Effector memory CD8-positive, alpha-beta T cell (primary cell): ENCODE measurements around the gene CREB5.

Experiments
- ATAC-seq: fragments of 150-1000 bp; cut with Tn5 transposase; replicated peaks from 2 replicates; pipeline ENCODE4 v1.10.0; 2021; ENCODE audit warnings: mild to moderate bottlenecking, moderate library complexity
- DNase-seq, 3 experiments: peaks; one replicate each; pipeline ENCODE4 v3.0.0; 2021
- H3K27ac Mint-ChIP-seq, 2 donors: one replicate each; pipeline ENCODE4 v1.8.0; 2022; ENCODE audit warnings: mild to moderate bottlenecking in 2 of 2, mixed read lengths in 2 of 2, moderate library complexity in 2 of 2
- H3K27me3 Mint-ChIP-seq, 2 donors: one replicate each; pipeline ENCODE4 v1.8.0; 2022; ENCODE audit warnings: mixed read lengths in 2 of 2
- H3K36me3 Mint-ChIP-seq: one replicate; pipeline ENCODE4 v1.8.0; 2022; ENCODE audit warnings: mild to moderate bottlenecking, moderate library complexity, mixed read lengths; ENCODE audit not compliant: insufficient read depth
- H3K4me1 Mint-ChIP-seq, 2 donors: one replicate each; pipeline ENCODE4 v1.8.0; 2022; ENCODE audit warnings: low read depth in 2 of 2, mixed read lengths in 2 of 2
- H3K4me3 Mint-ChIP-seq, 2 donors: one replicate each; pipeline ENCODE4 v1.8.0; 2022; ENCODE audit warnings: mild to moderate bottlenecking in 2 of 2, mixed read lengths in 2 of 2, moderate library complexity in 2 of 2
- H3K9me3 Mint-ChIP-seq, 2 donors: one replicate each; pipeline ENCODE4 v1.8.0; 2022; ENCODE audit warnings: mixed read lengths in 2 of 2

CREB5 gene

GRCh38 chr7:28705350-28705749 lies 293.0 kb downstream of the CREB5 start:
- Mint-ChIP-seq H3K27ac (no peak overlapping the region), H3K4me1 (no peaks in the 10 kb centered on the region), H3K27me3 (peaks cover 0 to 9% of the 10 kb centered on the region in 2 donors), H3K36me3 (no peaks in the 10 kb centered on the region), H3K9me3 (no peaks in the 10 kb centered on the region), H3K4me3 (no peak overlapping the region)
- DNase-seq = no peak
- ATAC-seq = no peak

DNA sequence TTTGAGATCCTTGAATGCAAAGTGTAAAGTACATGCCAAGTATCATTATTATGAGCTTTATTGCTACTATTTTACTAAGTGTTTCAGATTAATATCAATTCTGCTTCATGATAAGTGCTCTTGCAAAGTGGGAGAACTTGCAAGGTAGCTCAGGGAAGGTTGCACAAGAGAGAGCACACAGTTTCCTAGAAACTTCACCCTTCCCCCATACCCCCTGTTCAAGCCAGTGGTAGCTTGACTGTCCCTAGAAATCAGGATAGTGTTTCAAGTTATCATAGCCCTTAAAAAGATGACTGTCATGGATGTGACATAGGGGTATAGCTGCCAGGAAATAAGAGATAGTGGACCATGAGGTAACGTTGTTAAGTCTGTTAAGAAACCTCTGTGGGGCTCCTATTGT lies 294.3 kb downstream of the CREB5 start:
- no peak for ATAC-seq
- Mint-ChIP-seq H3K4me1 (no peaks in the 10 kb centered on the region), H3K9me3 (no peaks in the 10 kb centered on the region), H3K27ac (no peak overlapping the region), H3K27me3 (peaks cover 0 to 18% of the 10 kb centered on the region in 2 donors), H3K36me3 (no peaks in the 10 kb centered on the region), H3K4me3 (no peak overlapping the region)
- no peak for DNase-seq

DNA sequence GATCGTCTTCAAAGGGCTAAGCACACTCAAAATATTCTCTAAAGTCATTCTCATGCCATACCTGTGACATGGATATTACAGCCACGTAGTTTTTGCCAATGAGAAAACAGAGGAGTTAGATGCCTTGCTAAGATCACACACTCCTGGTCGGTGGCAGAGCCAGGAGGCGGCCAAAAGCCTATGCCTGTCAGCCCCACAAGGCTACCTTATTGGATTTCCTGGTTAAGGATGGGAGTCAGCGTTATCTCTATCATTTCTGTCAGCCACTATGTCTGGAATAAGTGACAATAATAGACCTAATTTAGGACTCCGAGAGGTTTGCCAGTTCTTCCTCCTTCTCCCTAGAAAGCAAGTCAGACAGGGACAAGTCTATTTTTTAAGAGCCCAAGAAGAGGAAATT lies 295.0 kb downstream of the CREB5 start:
- no peaks in the 10 kb centered on the region for H3K4me1 Mint-ChIP-seq
- no peaks in the 10 kb centered on the region for H3K36me3 Mint-ChIP-seq
- peaks cover 0 to 19% of the 10 kb centered on the region in 2 donors for H3K27me3 Mint-ChIP-seq
- DNase-seq (no peak), ATAC-seq (no peak)
- no peak overlapping the region for H3K27ac Mint-ChIP-seq
- H3K9me3 Mint-ChIP-seq = no peaks in the 10 kb centered on the region
- no peak overlapping the region for H3K4me3 Mint-ChIP-seq

GRCh38 chr7:28708033-28708951 lies 296.0 kb downstream of the CREB5 start:
- no peaks in the 10 kb centered on the region for H3K4me1 Mint-ChIP-seq
- H3K27ac Mint-ChIP-seq = no peak overlapping the region
- DNase-seq = no peak
- H3K27me3 Mint-ChIP-seq = peaks cover 0 to 19% of the 10 kb centered on the region in 2 donors
- no peak for ATAC-seq
- H3K9me3 Mint-ChIP-seq = no peaks in the 10 kb centered on the region
- H3K4me3 Mint-ChIP-seq = no peak overlapping the region
- H3K36me3 Mint-ChIP-seq = no peaks in the 10 kb centered on the region

DNA sequence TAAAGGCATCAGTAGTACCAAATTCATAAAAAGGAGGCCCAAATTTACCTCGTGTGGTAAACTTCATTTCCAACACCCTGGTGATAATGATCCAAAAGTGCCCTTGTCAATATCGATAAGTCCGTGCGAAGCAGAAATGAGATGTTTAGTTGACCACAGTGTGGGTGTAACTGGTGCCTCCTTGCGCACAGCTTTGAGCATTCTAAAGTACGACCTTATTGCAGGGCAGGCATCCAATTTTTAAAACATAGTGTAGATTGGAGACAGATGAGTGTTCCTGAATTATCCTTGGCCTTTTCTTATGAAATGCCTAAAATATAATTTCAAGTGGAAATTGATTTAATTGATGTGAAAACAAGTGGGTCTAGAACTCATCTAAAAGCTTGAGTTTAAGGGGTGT lies 297.4 kb downstream of the CREB5 start:
- no peaks in the 10 kb centered on the region for H3K4me1 Mint-ChIP-seq
- H3K4me3 Mint-ChIP-seq = no peak overlapping the region
- no peaks in the 10 kb centered on the region for H3K36me3 Mint-ChIP-seq
- no peaks in the 10 kb centered on the region for H3K9me3 Mint-ChIP-seq
- peaks cover 0 to 19% of the 10 kb centered on the region in 2 donors for H3K27me3 Mint-ChIP-seq
- DNase-seq (no peak), ATAC-seq (no peak)
- H3K27ac Mint-ChIP-seq = no peak overlapping the region

DNA sequence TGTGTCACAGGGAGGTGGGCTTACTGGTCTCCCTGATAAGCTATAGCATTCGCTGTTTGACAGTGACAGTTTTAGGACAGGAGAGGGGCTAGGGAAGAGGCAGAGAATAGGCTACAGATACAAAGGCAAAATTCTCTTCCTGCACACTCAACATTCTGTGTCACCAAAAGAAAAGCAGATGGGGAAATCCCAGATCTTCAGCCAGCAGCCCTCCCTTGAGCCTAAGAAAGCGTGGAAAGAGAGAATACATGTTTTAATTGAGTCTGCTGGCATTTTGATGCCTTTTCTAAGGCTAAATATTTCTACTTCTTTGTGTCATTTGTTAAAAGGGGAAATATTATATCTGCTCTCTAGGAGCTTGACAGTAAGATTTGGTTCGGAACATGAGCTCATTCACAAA lies 298.8 kb downstream of the CREB5 start:
- no peaks in the 10 kb centered on the region for H3K9me3 Mint-ChIP-seq
- H3K4me3 Mint-ChIP-seq = no peak overlapping the region
- DNase-seq (no peak), ATAC-seq (no peak)
- H3K4me1 Mint-ChIP-seq = no peaks in the 10 kb centered on the region
- H3K27me3 Mint-ChIP-seq = peaks cover 0 to 19% of the 10 kb centered on the region in 2 donors
- no peaks in the 10 kb centered on the region for H3K36me3 Mint-ChIP-seq
- H3K27ac Mint-ChIP-seq = no peak overlapping the region

GRCh38 chr7:28714459-28715120 lies 302.3 kb downstream of the CREB5 start:
- H3K36me3 Mint-ChIP-seq = no peaks in the 10 kb centered on the region
- DNase-seq = no peak
- no peak for ATAC-seq
- H3K4me1 Mint-ChIP-seq = no peaks in the 10 kb centered on the region
- H3K27ac Mint-ChIP-seq = no peak overlapping the region
- H3K4me3 Mint-ChIP-seq = no peak overlapping the region
- no peaks in the 10 kb centered on the region for H3K9me3 Mint-ChIP-seq
- peaks cover 8 to 16% of the 10 kb centered on the region in 2 donors for H3K27me3 Mint-ChIP-seq

DNA sequence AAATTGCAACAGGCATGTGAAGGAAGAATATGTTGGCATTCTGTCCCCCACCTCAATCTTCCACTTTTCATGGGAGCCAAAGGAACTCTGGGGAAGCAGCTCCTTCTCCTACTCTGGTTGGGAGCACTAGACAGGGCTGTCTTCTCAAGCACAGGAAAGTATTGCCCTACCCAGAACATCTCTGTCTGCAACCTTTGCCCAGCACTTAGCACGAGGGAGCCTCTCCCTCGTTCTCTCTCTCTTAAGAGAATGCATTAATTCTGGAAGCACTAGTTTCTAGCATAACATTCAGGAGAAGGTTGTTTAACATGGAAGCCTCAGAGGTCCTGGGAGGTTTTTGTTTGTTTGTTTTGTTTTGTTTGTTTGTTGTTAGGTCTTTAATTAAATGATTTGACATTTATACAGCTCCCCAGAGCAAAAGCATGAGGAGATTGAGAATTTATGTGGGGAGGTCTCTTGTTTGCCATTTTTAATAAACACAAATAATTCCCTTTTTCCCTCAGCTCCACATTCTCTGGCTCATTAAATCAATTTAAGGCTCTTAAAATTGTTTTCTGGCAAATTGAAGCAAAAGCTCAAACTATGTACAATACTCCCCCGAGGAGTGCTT lies 305.2 kb downstream of the CREB5 start:
- Mint-ChIP-seq H3K36me3 (no peaks in the 10 kb centered on the region), H3K27me3 (peaks cover 8 to 13% of the 10 kb centered on the region in 2 donors)
- no peak for ATAC-seq

DNA sequence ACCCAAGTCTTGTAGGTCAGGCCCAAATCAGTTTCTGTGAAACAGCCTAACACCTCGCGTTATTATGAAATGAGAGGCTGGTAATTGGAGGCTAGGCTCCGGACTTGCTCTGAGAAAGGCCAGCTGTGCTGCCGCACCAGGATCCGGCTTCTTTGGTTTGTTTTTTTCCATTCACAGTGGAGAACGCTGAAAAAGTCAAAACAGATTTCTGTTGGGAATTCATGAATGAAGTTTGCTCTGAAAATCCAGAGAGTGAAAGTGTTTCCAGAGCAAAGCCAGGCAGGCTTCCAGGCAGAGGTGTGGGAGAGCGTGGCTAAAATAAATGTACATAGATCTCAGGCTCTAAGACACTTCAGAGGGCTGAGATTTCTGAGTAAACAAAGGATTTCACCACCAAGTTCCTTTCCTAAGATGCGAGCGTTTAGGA lies 305.8 kb downstream of the CREB5 start:
- ATAC-seq (no peak), DNase-seq (no peak)
- H3K27ac Mint-ChIP-seq = no peak overlapping the region
- peaks cover 8 to 13% of the 10 kb centered on the region in 2 donors for H3K27me3 Mint-ChIP-seq
- H3K9me3 Mint-ChIP-seq = no peaks in the 10 kb centered on the region
- no peaks in the 10 kb centered on the region for H3K4me1 Mint-ChIP-seq
- H3K4me3 Mint-ChIP-seq = no peak overlapping the region
- no peaks in the 10 kb centered on the region for H3K36me3 Mint-ChIP-seq

More for the DNA sequence above, 305.2 kb downstream of the CREB5 start:
- DNase-seq = no peak
- H3K4me1 Mint-ChIP-seq = no peaks in the 10 kb centered on the region
- no peaks in the 10 kb centered on the region for H3K9me3 Mint-ChIP-seq
- H3K4me3 Mint-ChIP-seq = no peak overlapping the region
- H3K27ac Mint-ChIP-seq = no peak overlapping the region

GRCh38 chr7:28718545-28718944 lies 306.2 kb downstream of the CREB5 start:
- no peaks in the 10 kb centered on the region for H3K9me3 Mint-ChIP-seq
- no peak overlapping the region for H3K27ac Mint-ChIP-seq
- H3K4me3 Mint-ChIP-seq = no peak overlapping the region
- ATAC-seq (no peak), DNase-seq (no peak)
- H3K4me1 Mint-ChIP-seq = no peaks in the 10 kb centered on the region
- no peaks in the 10 kb centered on the region for H3K36me3 Mint-ChIP-seq
- peaks cover 8 to 13% of the 10 kb centered on the region in 2 donors for H3K27me3 Mint-ChIP-seq

GRCh38 chr7:28722684-28723083 lies 310.4 kb downstream of the CREB5 start:
- no peaks in the 10 kb centered on the region for H3K36me3 Mint-ChIP-seq
- no peak for DNase-seq
- H3K9me3 Mint-ChIP-seq = no peaks in the 10 kb centered on the region
- H3K4me1 Mint-ChIP-seq = no peaks in the 10 kb centered on the region
- H3K4me3 Mint-ChIP-seq = no peak overlapping the region
- ATAC-seq = no peak
- peaks cover 8 to 13% of the 10 kb centered on the region in 2 donors for H3K27me3 Mint-ChIP-seq
- no peak overlapping the region for H3K27ac Mint-ChIP-seq

GRCh38 chr7:28723336-28723735 lies 311.0 kb downstream of the CREB5 start:
- Mint-ChIP-seq H3K9me3 (no peaks in the 10 kb centered on the region), H3K4me1 (no peaks in the 10 kb centered on the region), H3K36me3 (no peaks in the 10 kb centered on the region), H3K27me3 (peaks cover 7 to 13% of the 10 kb centered on the region in 2 donors), H3K4me3 (no peak overlapping the region), H3K27ac (no peak overlapping the region)
- DNase-seq (no peak), ATAC-seq (no peak)

DNA sequence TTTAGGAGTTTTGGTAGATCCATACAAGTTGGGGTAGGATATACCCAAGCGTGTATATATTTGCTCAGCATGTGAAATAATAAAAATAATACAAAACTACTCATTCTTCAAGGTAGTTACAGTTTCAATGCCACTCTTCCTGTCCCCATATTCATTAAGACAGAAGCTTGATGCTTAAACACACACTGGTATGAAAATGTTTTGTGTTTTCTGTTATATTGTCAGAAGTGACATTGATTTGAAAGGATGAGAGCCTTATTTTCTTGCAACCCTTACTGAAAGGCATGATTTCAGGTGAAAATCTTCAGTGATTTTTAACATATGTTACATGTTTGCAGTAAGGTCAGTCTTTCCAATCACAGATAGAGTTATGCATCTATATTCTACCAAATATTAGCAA lies 312.2 kb downstream of the CREB5 start:
- Mint-ChIP-seq H3K4me3 (no peak overlapping the region), H3K9me3 (no peaks in the 10 kb centered on the region), H3K36me3 (no peaks in the 10 kb centered on the region), H3K27me3 (peaks cover 0 to 7% of the 10 kb centered on the region in 2 donors), H3K4me1 (no peaks in the 10 kb centered on the region), H3K27ac (no peak overlapping the region)
- DNase-seq (no peak), ATAC-seq (no peak)
